K562 (cell line): Measurements from ENCODE around the gene TXNRD2. TPM values are rescaled to one million over a fixed set of nuclear protein-coding genes. Genes with fewer than 3 reads are reported as not detected.

Experiments
- ATAC-seq: fragments of 200-7000 bp; cut with Tn5 transposase; 3 replicates; pipeline ENCODE4 v1.9.1; 2020; ENCODE audit warnings: moderate library complexity
- BruUV-seq: library from RNA; stranded (reverse); fragments of 400-500 nt; replicated peaks from 2 replicates; lab custom pipeline; 2021; lab: Mats Ljungman, UMichigan
- CTCF ChIA-PET: fragments of 300-600 bp; formaldehyde crosslinking; extraction: SDS; loops from one replicate; lab custom pipeline; 2021; ENCODE audit warnings: low intra/inter-chr PET ratio; lab: Yijun Ruan, JAX
- POLR2A ChIA-PET: fragments of 300-600, 350-650 bp; sonication (Branson Sonifier 250); formaldehyde crosslinking; extraction: SDS; loops from one replicate; lab custom pipeline; 2021; ENCODE audit warnings: antibody characterized with exemption, inconsistent platforms; lab: Yijun Ruan, JAX
- DNase-seq, 4 experiments: peaks; one replicate each; pipeline versions ENCODE4 v3.0.0 to v3.0.0-alpha.2; 2011 to 2018; ENCODE audit warnings: low spot score in 3 of 4, mixed read lengths in 3 of 4; ENCODE audit errors: extremely low read depth in 1 of 4
- FAIRE-seq: peaks from 2 replicates; lab custom pipeline; 2011; peaks lifted over from hg19 to GRCh38; lab: Jason Lieb, UNC
- H2AFZ ChIP-seq: 2 replicates; pipeline ENCODE4 v1.6.0; 2011; ENCODE audit warnings: low read depth, low read length, control low read depth, inconsistent platforms
- H3K27ac ChIP-seq: fragments of 200-600 bp; 3 replicates; pipeline ENCODE4 v1.8.0; 2011; ENCODE audit warnings: low read depth, mild to moderate bottlenecking, control low read depth, inconsistent platforms, low read length, moderate library complexity, mixed read lengths; ENCODE audit errors: extremely low read depth
- H3K27me3 ChIP-seq, 2 experiments: fragments of 300-600 bp in 1 of 2; 2 replicates in 1 of 2; 3 replicates in 1 of 2; pipeline versions ENCODE4 v1.6.0 to v1.8.0; 2011; ENCODE audit warnings: inconsistent platforms in 2 of 2, low read length in 2 of 2, mild to moderate bottlenecking in 1 of 2, mixed read lengths in 1 of 2, moderate library complexity in 1 of 2; ENCODE audit not compliant: control insufficient read depth in 2 of 2, insufficient read depth in 2 of 2
- H3K36me3 ChIP-seq: fragments of 300-600 bp; 3 replicates; pipeline ENCODE4 v1.8.0; 2011; ENCODE audit warnings: mild to moderate bottlenecking, low read length, inconsistent platforms; ENCODE audit not compliant: control insufficient read depth, insufficient read depth
- H3K4me1 ChIP-seq, 2 experiments: fragments of 200-600 bp in 1 of 2; replicated peaks in 1 of 2; 2 replicates in 1 of 2; 3 replicates in 1 of 2; pipeline versions ENCODE4 v1.5.1 to v1.8.0; 2011; ENCODE audit warnings: inconsistent platforms in 2 of 2, low read length in 2 of 2, mild to moderate bottlenecking in 1 of 2, mixed read lengths in 1 of 2, moderate library complexity in 1 of 2; ENCODE audit not compliant: control insufficient read depth in 2 of 2, insufficient read depth in 2 of 2
- H3K4me2 ChIP-seq: 2 replicates; pipeline ENCODE4 v1.6.1; 2011; ENCODE audit warnings: low read length, control low read depth, inconsistent platforms, mixed read lengths; ENCODE audit not compliant: insufficient read depth
- H3K4me3 ChIP-seq: fragments of 200-600 bp; sonication (generic), shearing (Covaris generic); 2 replicates; pipeline ENCODE4 v1.5.1; 2016; ENCODE audit warnings: control low read depth, inconsistent platforms
- H3K79me2 ChIP-seq: fragments of 200-600 bp; 3 replicates; pipeline ENCODE4 v1.8.0; 2011; ENCODE audit warnings: low read length, inconsistent platforms; ENCODE audit not compliant: control insufficient read depth, insufficient read depth
- H3K9ac ChIP-seq, 2 experiments: 2 replicates each; pipeline versions ENCODE4 v1.6.0 to v1.6.1; 2011; ENCODE audit warnings: low read depth in 2 of 2, low read length in 2 of 2, control low read depth in 1 of 2, inconsistent platforms in 1 of 2, mild to moderate bottlenecking in 1 of 2, mixed read lengths in 1 of 2; ENCODE audit not compliant: insufficient read depth in 1 of 2
- H3K9me1 ChIP-seq: one replicate; pipeline ENCODE4 v1.6.0; 2011; ENCODE audit warnings: inconsistent platforms, mild to moderate bottlenecking, low read length, moderate library complexity; ENCODE audit not compliant: control insufficient read depth, insufficient read depth
- H3K9me3 ChIP-seq: replicated peaks from 2 replicates; pipeline ENCODE4 v1.5.1; 2011; ENCODE audit warnings: low read depth, low read length, inconsistent platforms; ENCODE audit not compliant: control insufficient read depth, insufficient read depth
- H4K20me1 ChIP-seq: replicated peaks from 2 replicates; pipeline ENCODE4 v1.6.1; 2011; ENCODE audit warnings: low read length, inconsistent platforms, mixed read lengths; ENCODE audit not compliant: control insufficient read depth, insufficient read depth
- EZH2 ChIP-seq: IDR thresholded peaks from 2 replicates; pipeline ENCODE4 v1.6.1; 2012; ENCODE audit warnings: low read depth, mild to moderate bottlenecking, inconsistent platforms, low read length, borderline replicate concordance
- KLF13 ChIP-seq: fragments of 450-650 bp; IDR thresholded peaks from 2 replicates; pipeline ENCODE4 v1.6.1; 2016; ENCODE audit warnings: missing genetic modification characterization, low read depth, mild to moderate bottlenecking, missing compliant biosample characterization, moderate library complexity, borderline replicate concordance
- MYNN ChIP-seq, 2 experiments: sonication (generic); formaldehyde crosslinking in 1 of 2; IDR thresholded peaks; 2 replicates each; pipeline versions ENCODE4 v1.5.0 to v1.6.1; 2016 to 2020; ENCODE audit warnings: antibody characterized with exemption in 1 of 2, missing genetic modification reagents in 1 of 2
- RAD21 ChIP-seq, 2 experiments: fragments of 250-450 bp in 1 of 2; fragments of 450-650 bp in 1 of 2; sonication (Bioruptor Pico) in 1 of 2; formaldehyde crosslinking in 1 of 2; IDR thresholded peaks in 1 of 2; conservative IDR thresholded peaks in 1 of 2; 2 replicates each; pipeline versions ENCODE4 v1.4.0 to v1.8.0; 2020 to 2022; ENCODE audit warnings: mild to moderate bottlenecking in 2 of 2, moderate library complexity in 1 of 2
- ZBTB26 ChIP-seq: fragments of 450-650 bp; formaldehyde crosslinking; IDR thresholded peaks from 2 replicates; pipeline ENCODE4 v1.4.0; 2022; ENCODE audit warnings: missing genetic modification characterization
- ZBTB43 ChIP-seq: sonication (generic); formaldehyde crosslinking; IDR thresholded peaks from 2 replicates; pipeline ENCODE4 v1.8.0; 2023; ENCODE audit warnings: mild to moderate bottlenecking, missing genetic modification reagents
- ZFPM2 ChIP-seq: fragments of 250-450 bp; sonication (Bioruptor Pico); IDR thresholded peaks from 2 replicates; pipeline ENCODE4 v1.5.1; 2022; ENCODE audit warnings: mild to moderate bottlenecking
- ZNF639 ChIP-seq, 2 experiments: fragments of 200-800 bp in 1 of 2; sonication (Bioruptor generic) in 1 of 2; sonication (generic) in 1 of 2; formaldehyde crosslinking in 1 of 2; IDR thresholded peaks in 1 of 2; conservative IDR thresholded peaks in 1 of 2; 2 replicates each; pipeline versions ENCODE4 v1.5.0 to v1.6.1; 2016 to 2020; ENCODE audit warnings: missing compliant biosample characterization in 1 of 2, missing genetic modification characterization in 1 of 2, missing genetic modification reagents in 1 of 2
- WGBS: fragments of 100-300 bp; shearing (Covaris generic); methylation state at CpG from one replicate; pipeline ENCODE4 v1.1.6; 2016; ENCODE audit warnings: low coverage, mixed read lengths; ENCODE audit not compliant: insufficient coverage; ENCODE audit errors: missing lambda C conversion rate; 5-methylcytosine and 5-hydroxymethylcytosine counted together
- in situ Hi-C: fragments of 300-500 bp; cut with MboI; formaldehyde crosslinking; loops from 4 replicates; pipeline ENCODE4 v1.15.0; 2018; ENCODE audit warnings: inconsistent platforms, mixed read lengths
- intact Hi-C: fragments of 100-400 bp; cut with micrococcal nuclease; formaldehyde crosslinking; loops from 2 replicates; pipeline ENCODE4 v1.14.2; 2022
- polyA plus RNA-seq, 8 experiments: library from polyadenylated mRNA; depleted of rRNA in 4 of 8; stranded (reverse) in 5 of 8; unstranded in 3 of 8; fragments of >200 nt; fragmentation: Nextera tagmentation in 2 of 8; fragmentation: Illumina TruSeq in 1 of 8; extraction: Ambion mirVana in 2 of 8; extraction: Trizol in 1 of 8; gene quantifications; 2 replicates each; pipeline versions ENCODE4 v1.2.1 to v1.2.3, GENCODE V29; 2011 to 2014; ENCODE audit warnings: inconsistent platforms in 1 of 8, missing spikeins in 1 of 8
- total RNA-seq, 7 experiments: library from RNA; depleted of rRNA in 6 of 7; stranded (reverse); fragments of >200 nt in 6 of 7; fragmentation: Illumina TruSeq in 2 of 7; extraction: Trizol in 2 of 7; gene quantifications; 2 replicates each; pipeline versions ENCODE4 v1.2.1 to v1.2.3, GENCODE V29; 2011 to 2021; ENCODE audit warnings: low replicate concordance in 1 of 7

The TXNRD2 gene
- total and polyA plus RNA-seq, 9 of the 15 experiments (the other 6 are each of a cell fraction or from before 2014, with no cell fraction given) = 3.3 to 80.2 (median 49.4) TPM

GRCh38 chr22:19903031-19903430 lies 38.6 kb downstream of the TXNRD2 start (continued):
- TF ChIP-seq ZNF639 (CRISPR knock-in tag; conservative IDR thresholded peaks at IDR 0.05 in 1 of 2, IDR thresholded peaks at IDR 0.05 in 1 of 2) (0 out of 4 replicates have a peak, but pooled peaks of 1 of the 2 experiments have one; percentile 7), ZFPM2 (no peak), MYNN (IDR thresholded peaks at IDR 0.05) (no peak), MYNN (CRISPR knock-in tag; IDR thresholded peaks at IDR 0.05) (peak; percentile 48; the same call in 1 of the 2 replicates), RAD21 (CRISPR knock-in tag; conservative IDR thresholded peaks at IDR 0.05 in 1 of 2, IDR thresholded peaks at IDR 0.05 in 1 of 2) (no peak), ZBTB26 (CRISPR knock-in tag) (no peak)

- WGBS = 76% methylated on average over 7 of the region's 7 CpGs
- CTCF ChIA-PET = no interaction called here
- peak; percentile 26 for FAIRE-seq
These were observed 39.3 kb downstream of the TXNRD2 start for GRCh38 chr22:19902245-19902715.

More at GRCh38 chr22:19902245-19902715, 39.3 kb downstream of the TXNRD2 start:
- no peak for DNase-seq
- Histone ChIP-seq H3K9ac (0 out of 4 replicates have a peak overlapping the region, but pooled peaks of 1 of the 2 experiments have one; percentile 58), H4K20me1 (peaks cover 6% of the 10 kb centered on the region; the same call in 1 of the 2 replicates), H3K36me3 (peaks cover 13% of the 10 kb centered on the region; the same call in 2 of the 3 replicates), H3K79me2 (no peaks in the 10 kb centered on the region), H2AFZ (no peak overlapping the region), H3K4me3 (no peak overlapping the region), H3K27me3 (no peaks in the 10 kb centered on the region), H3K4me1 (peaks cover 0 to 47% of the 10 kb centered on the region in 2 experiments; a peak in 2 of 5 replicates), H3K27ac (no peak overlapping the region), H3K9me3 (no peaks in the 10 kb centered on the region), H3K4me2 (no peak overlapping the region), H3K9me1 (no peaks in the 10 kb centered on the region)
- no TSS peak for BruUV-seq
- POLR2A ChIA-PET = interaction anchor here (0.6 to 11.2 kb wide), 13 partner anchors 8 to 223 kb away, joined by 3 to 141 read pairs (median 4); partner anchors contain the start of genes COMT, GNB1L, RTL10 and TXNRD2
- intact Hi-C loops = no loop called here
- in situ Hi-C loops = no loop called here
- ATAC-seq = no peak
- TF ChIP-seq EZH2 (no peak), ZBTB43 (no peak), KLF13 (peak; percentile 37; the same call in 1 of the 2 replicates)
